Measurements from ENCODE around the gene KDM7A. TPM values are rescaled to one million over a fixed set of nuclear protein-coding genes. Genes with fewer than 3 reads are reported as not detected.

The KDM7A gene
- total RNA-seq, 1 experiment from 2014 or later: 11.7 TPM

DNA sequence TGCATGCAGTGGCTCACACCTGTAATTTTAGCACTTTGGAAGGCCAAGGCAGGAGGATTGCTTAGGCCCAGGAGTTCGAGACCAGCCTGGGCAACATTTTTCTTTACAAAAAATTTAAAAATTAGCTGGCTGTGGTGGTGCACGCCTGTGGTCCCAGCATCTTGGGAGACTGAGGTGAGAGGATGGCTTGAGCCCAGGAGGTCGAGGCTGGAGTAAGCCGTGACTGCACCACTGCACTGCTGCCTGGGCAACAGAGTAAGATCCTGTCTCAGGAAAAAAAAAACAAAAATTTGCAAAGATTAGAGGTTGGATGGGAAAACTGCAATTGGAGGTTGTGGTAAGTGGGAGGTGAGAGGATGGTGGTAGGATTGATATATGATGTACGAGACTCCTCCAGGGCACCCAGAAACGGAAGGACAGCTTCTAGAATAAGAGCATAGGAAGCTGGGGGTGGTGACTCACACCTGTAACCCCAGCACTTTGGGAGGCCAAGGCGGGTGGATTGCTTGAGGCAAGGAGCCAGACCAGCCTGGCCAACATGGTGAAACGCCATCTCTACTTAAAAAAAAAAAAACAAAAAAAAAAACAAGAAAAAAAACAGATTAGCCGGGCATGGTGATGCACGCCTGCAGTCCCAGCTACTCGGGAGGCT lies 94.9 kb downstream of the KDM7A start:
- no peaks in the 10 kb centered on the region for H3K9me3 ChIP-seq (ENCODE audit: low read depth, low read length, poor library complexity, severe bottlenecking)
- no peak for TF ChIP-seq EZH2 (IDR thresholded peaks at IDR 0.05; ENCODE audit: borderline replicate concordance, low read depth, low read length, poor library complexity, severe bottlenecking)
- TF ChIP-seq, protein P1, sequence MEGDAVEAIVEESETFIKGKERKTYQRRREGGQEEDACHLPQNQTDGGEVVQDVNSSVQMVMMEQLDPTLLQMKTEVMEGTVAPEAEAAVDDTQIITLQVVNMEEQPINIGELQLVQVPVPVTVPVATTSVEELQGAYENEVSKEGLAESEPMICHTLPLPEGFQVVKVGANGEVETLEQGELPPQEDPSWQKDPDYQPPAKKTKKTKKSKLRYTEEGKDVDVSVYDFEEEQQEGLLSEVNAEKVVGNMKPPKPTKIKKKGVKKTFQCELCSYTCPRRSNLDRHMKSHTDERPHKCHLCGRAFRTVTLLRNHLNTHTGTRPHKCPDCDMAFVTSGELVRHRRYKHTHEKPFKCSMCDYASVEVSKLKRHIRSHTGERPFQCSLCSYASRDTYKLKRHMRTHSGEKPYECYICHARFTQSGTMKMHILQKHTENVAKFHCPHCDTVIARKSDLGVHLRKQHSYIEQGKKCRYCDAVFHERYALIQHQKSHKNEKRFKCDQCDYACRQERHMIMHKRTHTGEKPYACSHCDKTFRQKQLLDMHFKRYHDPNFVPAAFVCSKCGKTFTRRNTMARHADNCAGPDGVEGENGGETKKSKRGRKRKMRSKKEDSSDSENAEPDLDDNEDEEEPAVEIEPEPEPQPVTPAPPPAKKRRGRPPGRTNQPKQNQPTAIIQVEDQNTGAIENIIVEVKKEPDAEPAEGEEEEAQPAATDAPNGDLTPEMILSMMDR (conservative IDR thresholded peaks at IDR 0.05; ENCODE audit: low read depth, low read length): no peak
- no TSS peak for BruUV-seq (replicated peaks)
- H3K4me3 ChIP-seq (ENCODE audit: low read depth, low read length, poor library complexity, severe bottlenecking): no peak overlapping the region
- H3K36me3 ChIP-seq (ENCODE audit: insufficient read depth, low read length, poor library complexity, severe bottlenecking): no peaks in the 10 kb centered on the region
- H3K27ac ChIP-seq (ENCODE audit: low read depth, low read length, poor library complexity, severe bottlenecking): no peak overlapping the region
- intact Hi-C loops (cut with micrococcal nuclease; ENCODE audit: unreplicated experiment): no loop called here
- DNase-seq (ENCODE audit: low spot score): no peak
- H3K27me3 ChIP-seq (replicated peaks; ENCODE audit: insufficient read depth, low read depth, low read length, poor library complexity): no peaks in the 10 kb centered on the region
- POLR2A ChIA-PET (ENCODE audit: low non-redundant PET): no interaction called here
- H3K4me1 ChIP-seq (ENCODE audit: insufficient read depth, low read length, poor library complexity, severe bottlenecking): no peaks in the 10 kb centered on the region
- CTCF ChIA-PET: no interaction called here

DNA sequence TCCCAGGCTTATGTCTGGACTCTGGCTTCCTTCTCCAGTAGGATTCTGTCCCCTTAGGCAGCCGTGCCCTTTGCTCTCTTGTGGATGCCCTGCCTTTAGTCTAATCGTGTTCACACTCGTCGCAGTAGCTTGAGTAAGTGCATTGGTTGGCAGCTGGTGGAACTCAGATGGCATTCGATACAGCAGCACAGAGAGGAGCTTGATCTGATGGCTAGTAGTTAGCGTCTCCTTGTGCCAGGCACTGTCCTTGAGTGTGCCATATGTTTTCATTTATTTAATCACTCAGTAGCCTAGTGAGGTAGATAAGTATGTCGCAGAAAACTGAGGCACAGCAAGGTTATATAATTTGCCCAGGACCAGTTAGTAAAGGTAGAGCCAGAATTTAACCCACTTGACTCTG lies 95.9 kb downstream of the KDM7A start:
- POLR2A ChIA-PET (ENCODE audit: low non-redundant PET): no interaction called here
- intact Hi-C loops (cut with micrococcal nuclease; ENCODE audit: unreplicated experiment): no loop called here
- Histone ChIP-seq H3K27me3 (replicated peaks; ENCODE audit: insufficient read depth, low read depth, low read length, poor library complexity) (no peaks in the 10 kb centered on the region), H3K9me3 (ENCODE audit: low read depth, low read length, poor library complexity, severe bottlenecking) (no peaks in the 10 kb centered on the region), H3K4me3 (ENCODE audit: low read depth, low read length, poor library complexity, severe bottlenecking) (no peak overlapping the region), H3K36me3 (ENCODE audit: insufficient read depth, low read length, poor library complexity, severe bottlenecking) (no peaks in the 10 kb centered on the region), H3K4me1 (ENCODE audit: insufficient read depth, low read length, poor library complexity, severe bottlenecking) (no peaks in the 10 kb centered on the region), H3K27ac (ENCODE audit: low read depth, low read length, poor library complexity, severe bottlenecking) (no peak overlapping the region)
- TF ChIP-seq, protein P1 (conservative IDR thresholded peaks at IDR 0.05; ENCODE audit: low read depth, low read length): no peak
- TF ChIP-seq EZH2 (IDR thresholded peaks at IDR 0.05; ENCODE audit: borderline replicate concordance, low read depth, low read length, poor library complexity, severe bottlenecking): no peak
- DNase-seq (ENCODE audit: low spot score): no peak
- CTCF ChIA-PET: no interaction called here
- BruUV-seq (replicated peaks): no TSS peak

DNA sequence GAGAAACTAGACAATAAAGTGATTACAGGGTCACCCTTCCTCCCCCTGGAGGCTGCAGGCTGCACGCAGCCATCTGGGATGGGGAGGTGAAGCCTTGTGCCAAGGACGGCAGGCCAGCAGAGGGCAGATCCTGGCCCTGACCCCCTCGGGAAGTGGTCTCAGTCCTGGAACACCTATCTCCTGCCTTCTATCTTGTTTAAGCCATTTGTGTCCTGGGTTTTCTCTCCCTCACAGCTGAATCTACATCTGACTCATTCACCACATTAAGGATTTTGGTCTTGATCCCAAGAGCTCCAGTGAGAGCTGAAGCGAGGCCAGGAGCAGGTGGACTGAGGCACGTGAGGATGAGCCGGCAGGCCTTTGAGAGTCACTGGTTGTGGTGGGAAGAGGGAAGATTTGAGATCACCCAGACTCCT lies 97.7 kb downstream of the KDM7A start:
- Histone ChIP-seq H3K27me3 (replicated peaks; ENCODE audit: insufficient read depth, low read depth, low read length, poor library complexity) (no peaks in the 10 kb centered on the region), H3K27ac (ENCODE audit: low read depth, low read length, poor library complexity, severe bottlenecking) (no peak overlapping the region), H3K4me1 (ENCODE audit: insufficient read depth, low read length, poor library complexity, severe bottlenecking) (no peaks in the 10 kb centered on the region), H3K4me3 (ENCODE audit: low read depth, low read length, poor library complexity, severe bottlenecking) (no peak overlapping the region), H3K36me3 (ENCODE audit: insufficient read depth, low read length, poor library complexity, severe bottlenecking) (no peaks in the 10 kb centered on the region), H3K9me3 (ENCODE audit: low read depth, low read length, poor library complexity, severe bottlenecking) (no peaks in the 10 kb centered on the region)
- intact Hi-C loops (cut with micrococcal nuclease; ENCODE audit: unreplicated experiment): no loop called here
- POLR2A ChIA-PET (ENCODE audit: low non-redundant PET): no interaction called here
- TF ChIP-seq, protein P1 (conservative IDR thresholded peaks at IDR 0.05; ENCODE audit: low read depth, low read length): 0 out of 2 replicates have a peak, but pooled peaks have one; percentile 14
- no peak for TF ChIP-seq EZH2 (IDR thresholded peaks at IDR 0.05; ENCODE audit: borderline replicate concordance, low read depth, low read length, poor library complexity, severe bottlenecking)
- BruUV-seq (replicated peaks): no TSS peak
- CTCF ChIA-PET: interaction anchor here (0.6 kb wide), 1 partner anchor 194 kb away, joined by 3 read pairs; no protein-coding TSS in a partner anchor
- DNase-seq (ENCODE audit: low spot score): no peak
